NCI-H446 treated with DMSO at 0.1 percent for 48 hours (cell line): ENCODE measurements around the gene LRFN4.

Experiments used
- DNase-seq: peaks from one replicate; lab custom pipeline; 2025; lab: John Stamatoyannopoulos, UW

Gene LRFN4

DNA sequence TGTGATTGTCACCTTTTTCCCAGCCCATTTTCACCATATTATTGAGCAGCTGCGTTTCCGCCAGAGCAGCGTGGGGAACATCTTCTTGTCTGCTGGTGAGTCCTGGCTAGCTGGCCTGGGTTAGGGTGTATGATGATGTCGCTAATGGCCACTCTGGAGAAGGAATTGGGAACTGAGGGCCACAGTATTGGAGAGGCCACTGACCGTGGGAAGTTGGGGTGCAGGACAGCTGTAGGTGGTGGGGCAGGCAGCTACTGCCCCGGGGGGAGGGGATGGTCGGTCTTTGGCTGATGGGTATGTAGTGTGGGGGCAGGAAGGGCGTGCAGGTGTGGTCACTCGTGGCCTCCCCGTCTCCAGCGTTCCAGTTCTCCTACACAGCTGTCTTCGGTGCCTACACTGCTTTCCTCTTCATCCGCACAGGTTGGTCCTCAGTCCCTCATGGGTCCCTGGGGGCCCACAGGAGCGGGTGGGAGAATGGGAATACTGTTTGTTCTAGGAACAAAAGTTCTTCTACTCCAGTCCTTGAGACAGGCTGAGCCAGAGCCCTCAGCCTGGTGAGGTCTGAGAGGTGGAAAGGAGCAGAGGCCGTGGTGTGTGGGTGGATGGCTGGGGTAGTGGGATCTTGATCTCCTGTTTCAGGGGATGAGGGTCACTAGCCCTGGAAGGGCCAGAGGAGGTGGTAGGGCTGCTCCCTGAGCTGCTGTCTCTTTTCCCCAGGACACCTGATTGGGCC lies 11.6 kb upstream of the LRFN4 start:
- DNase-seq = no peak

DNA sequence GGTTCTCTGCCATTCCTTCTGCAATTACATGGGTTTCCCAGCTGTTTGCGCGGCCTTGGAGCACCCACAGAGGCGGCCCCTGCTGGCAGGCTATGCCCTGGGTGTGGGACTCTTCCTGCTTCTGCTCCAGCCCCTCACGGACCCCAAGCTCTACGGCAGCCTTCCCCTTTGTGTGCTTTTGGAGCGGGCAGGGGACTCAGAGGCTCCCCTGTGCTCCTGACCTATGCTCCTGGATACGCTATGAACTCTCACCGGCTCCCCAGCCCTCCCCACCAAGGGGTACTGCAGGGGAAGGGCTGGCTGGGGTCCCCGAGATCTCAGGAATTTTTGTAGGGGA lies 11.0 kb upstream of the LRFN4 start:
- DNase-seq = no peak

DNA sequence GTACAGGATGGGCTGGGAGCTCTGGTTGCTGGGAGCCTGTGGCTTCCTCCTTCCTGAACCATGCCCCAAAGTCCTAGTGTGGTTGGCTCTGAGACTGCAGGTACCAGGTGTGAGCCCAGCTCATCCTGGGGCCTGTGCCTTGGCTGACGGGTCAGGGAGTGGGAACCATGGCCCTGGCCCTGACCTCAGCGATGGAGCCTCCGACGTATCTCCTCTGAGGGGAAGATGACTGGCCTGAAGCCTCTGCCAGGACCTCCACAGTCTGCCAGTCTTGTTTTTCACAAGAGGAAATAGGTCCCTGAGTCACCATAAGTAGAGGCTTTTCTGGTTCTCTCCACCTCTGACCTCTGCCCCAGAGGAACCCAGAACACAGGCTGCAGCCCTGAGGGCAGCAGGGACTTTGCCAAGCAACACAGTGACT lies 10.2 kb upstream of the LRFN4 start:
- no peak for DNase-seq

DNA sequence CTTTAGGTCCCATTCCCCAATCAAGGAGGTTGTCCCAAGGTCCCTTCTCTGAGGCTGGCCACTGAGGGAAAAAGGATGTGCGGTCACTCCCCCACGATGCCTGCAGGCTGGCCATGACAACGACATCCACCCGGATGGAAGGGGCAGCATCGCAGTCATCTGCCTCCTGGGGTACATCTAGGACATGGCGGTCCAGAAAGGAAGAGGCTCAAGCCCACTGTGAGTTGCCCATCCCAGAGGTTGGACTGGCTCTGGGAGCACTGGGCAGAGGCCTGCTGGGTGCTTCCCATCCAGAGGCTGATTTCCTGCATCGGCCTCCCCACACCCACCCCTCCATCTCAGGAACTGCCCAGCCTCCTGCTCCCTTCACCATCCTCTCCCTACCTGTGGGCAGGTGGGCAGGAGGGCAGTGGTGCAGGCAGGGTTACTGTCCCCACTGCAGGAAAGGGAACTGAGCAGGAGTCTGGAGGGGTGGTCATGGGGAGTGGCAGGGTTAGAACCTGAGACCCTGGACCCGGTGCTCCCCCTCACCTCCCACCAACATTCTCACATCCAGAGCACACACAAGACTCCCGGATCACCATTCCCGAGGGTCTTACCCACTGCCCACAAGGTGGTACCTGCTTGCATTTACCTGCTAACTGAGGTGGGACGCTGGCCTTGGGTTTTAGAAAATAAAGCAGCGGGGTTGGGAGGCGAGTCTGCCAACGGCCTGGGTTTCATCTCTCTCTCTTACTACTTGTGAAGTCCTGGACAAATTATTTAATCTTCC lies 9.2 kb upstream of the LRFN4 start:
- no peak for DNase-seq

DNA sequence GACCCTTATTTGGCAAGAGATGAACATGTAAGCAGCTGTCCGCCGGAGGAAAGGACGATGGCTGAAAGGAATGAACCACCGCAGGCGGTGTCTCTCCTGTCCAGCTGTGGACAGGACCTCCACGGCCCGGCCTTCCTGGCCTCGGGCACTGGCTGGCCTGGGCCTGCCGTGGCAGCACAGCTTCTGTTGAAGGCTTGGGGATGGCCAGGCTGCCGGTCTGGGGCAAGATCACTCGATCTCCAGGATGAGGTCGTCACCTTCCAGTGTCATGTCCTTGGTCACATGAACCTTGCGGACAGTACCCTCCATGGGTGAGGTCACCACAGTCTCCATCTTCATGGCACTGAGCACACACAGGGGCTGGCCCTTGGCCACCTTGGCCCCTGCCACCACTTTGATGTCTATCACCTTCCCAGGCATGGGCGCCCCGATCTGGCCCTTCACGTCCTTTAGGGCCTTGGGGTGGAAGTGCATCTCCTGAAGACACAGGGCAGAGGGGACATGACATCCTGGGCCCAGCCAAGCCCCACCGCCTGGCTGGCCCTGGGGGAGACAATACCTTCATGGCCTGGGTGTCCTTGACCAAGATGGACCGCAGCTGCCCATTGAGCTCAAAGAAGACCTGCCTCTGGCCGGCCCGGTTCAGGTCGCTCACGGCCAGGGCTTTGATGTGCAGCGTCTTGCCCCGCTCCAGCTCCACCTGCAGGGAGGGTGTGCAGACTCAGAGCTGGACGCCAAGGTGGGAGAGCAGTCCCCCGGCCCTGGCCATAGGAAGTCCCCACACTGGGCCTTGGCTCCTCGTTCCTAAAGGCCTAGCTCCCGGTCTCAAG lies 8.0 kb upstream of the LRFN4 start:
- no peak for DNase-seq

DNA sequence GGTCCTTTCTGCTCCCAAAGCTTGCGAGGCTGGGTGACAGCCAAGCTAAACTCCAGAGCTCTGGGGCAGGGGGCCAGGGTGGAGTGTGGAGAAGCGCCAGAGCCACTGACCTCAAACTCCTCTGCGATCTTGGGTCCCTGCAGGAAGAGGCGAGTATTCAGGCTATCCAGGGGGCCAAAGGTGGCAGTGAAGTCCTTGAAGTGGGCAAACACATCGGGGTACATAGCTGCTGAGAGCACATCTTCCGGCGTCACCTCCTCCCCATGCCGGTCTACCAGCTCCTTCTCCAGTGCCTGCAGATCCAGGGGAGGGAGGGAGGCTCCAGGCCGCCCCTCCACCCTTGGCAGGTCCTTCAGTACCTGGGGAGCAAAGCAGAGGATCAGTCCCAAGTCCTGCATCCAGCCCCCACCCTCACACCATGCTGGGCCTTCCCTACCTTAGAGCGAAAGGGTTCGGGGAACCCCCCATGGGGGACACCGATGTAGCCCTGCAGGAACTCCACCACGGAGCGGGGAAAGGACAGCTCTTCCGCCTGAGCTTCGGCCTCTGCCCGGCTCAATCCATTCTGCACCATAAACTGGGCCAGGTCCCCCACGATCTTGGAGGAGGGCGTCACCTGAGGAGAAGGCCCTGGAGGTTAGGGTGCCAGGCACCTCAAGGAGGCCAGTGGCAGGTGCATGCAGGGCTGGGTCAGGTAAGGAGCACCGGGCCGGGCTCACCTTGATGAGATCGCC lies 7.2 kb upstream of the LRFN4 start:
- no peak for DNase-seq

DNA sequence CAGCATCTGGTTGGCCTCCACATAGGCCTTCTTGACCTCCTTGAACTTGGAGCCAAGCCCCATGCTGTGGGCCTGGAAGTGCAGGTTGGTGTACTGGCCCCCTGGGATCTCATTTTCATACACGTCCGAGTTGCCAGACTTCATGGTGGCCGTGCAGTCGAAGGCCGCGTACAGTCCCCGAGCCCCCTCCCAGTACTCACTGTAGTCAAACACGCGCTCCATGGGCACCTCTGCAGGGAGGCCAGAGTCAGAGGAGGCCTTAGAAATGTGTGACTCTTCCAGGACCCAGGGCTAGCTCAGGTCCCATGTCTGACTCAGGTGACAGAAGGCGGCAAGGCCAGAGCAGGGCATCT lies 6.7 kb upstream of the LRFN4 start:
- DNase-seq = no peak

DNA sequence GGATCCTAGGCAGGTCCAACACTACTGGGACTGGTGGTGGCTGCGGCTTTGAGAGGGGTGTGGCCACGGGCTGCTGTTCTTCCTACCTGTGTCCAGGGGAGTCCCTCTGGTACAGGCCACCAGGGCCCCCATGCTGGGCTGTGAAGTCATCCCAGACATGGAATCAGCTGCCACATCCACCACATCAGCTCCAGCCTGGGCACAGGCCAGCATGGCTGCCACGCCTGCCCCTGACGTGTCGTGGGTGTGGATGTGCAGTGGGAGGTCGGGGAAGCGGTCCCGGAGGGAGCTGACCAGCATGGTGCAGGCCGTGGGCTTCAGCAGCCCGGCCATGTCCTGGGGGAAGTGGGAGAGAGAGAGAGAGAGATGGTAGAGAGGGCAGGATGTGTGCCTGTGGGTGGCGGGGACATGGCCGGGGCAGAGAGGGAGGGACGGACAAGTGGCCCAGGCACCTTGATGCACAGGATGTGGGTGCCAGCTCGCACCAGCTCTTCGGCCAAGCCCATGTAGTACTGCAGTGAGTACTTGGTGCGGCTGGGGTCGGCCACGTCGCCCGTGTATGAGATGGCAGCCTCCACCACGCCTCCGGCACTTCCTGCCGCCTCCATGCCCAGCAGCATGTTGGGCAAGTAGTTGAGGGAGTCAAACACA lies 6.2 kb upstream of the LRFN4 start:
- DNase-seq = no peak

DNA sequence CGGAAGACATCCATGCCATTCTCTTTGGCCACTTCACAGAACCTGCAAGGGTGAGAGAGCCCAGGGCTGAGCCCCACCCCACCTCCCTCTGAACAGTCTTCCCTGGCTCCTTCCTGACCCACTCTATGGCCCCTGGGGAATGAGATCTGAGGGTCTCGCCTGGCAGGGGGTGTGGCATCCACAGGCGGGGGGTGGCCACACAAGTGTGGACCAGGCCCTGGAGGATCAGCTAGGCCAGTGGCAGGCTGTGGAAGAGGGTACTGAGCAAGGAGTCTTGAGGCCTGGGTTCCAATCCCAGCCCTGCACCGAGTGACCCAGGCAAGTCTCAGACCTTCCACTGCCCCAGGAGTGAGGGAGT lies 5.6 kb upstream of the LRFN4 start:
- no peak for DNase-seq

DNA sequence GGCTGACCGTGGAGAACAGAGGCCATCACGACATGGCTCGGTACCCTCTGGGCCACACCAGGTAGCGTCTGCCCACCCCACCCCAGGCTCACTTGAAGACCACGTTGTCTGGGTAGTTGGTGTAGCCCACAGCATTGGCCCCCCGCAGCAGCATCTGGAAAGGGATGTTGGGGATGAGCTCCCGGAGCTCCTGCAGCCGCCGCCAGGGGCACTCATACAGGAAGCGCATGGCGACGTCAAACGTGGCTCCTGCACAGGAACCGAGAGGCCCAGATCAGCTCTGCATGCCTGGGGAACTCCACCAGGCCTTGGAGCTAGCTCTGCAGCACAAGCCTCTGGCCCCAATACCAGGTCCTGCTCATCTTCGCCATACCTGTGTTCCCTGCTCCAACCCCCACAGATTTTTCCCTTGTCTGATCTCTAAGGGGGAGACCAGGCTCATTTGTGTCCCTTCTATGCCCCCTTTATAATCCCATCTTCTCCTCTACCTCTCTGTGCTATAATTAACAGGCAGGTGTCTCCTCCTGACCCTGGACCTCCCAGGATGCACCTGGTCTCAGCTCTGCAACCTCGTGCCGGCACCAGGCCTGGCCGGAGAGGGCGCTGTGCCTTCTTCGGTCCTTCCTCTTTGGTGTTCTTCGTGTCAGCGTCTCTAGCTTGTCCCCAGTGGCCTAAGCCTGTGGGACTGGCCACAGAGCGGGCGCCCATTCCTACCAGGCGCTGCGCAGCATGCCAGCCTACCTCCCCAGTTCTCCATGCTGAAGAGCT lies 5.0 kb upstream of the LRFN4 start:
- DNase-seq = no peak

DNA sequence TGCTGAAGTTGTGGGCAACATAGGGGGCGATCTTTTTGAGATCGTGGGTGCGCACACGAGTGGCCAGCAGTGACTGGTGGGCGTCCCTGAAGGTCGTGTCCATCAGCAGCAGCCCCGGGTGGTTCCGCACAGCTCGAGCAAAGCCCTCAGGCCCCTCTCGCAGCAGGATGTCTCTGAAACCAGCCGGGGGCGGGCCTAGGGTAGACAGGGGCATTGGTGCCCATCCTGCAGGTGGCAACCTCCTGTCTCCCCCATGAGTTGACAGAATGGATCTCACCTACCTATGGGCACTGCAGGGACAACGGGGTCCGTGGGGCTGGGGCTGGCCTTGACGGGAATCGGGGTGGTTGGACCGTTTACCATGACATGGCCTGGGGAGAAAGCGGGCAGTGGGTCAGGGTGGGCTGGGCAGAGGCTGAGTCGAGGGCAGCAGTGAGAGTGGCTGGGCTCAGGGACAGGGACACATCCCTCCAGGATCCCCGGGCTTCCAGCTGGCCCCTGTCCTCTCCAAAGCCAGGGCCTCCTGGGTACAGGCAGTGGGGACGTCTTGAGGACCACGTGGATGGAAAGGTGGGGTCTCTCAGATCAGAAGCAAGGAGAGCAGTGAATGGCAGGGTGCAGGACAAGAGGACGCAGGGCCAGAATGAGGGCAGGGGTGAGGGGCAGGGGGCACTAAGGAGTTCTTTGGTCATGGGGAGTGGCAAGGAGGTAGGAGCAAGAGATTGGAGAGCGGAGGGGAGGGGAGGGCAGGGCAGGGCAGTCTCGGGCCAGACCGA lies 4.2 kb upstream of the LRFN4 start:
- DNase-seq = no peak

DNA sequence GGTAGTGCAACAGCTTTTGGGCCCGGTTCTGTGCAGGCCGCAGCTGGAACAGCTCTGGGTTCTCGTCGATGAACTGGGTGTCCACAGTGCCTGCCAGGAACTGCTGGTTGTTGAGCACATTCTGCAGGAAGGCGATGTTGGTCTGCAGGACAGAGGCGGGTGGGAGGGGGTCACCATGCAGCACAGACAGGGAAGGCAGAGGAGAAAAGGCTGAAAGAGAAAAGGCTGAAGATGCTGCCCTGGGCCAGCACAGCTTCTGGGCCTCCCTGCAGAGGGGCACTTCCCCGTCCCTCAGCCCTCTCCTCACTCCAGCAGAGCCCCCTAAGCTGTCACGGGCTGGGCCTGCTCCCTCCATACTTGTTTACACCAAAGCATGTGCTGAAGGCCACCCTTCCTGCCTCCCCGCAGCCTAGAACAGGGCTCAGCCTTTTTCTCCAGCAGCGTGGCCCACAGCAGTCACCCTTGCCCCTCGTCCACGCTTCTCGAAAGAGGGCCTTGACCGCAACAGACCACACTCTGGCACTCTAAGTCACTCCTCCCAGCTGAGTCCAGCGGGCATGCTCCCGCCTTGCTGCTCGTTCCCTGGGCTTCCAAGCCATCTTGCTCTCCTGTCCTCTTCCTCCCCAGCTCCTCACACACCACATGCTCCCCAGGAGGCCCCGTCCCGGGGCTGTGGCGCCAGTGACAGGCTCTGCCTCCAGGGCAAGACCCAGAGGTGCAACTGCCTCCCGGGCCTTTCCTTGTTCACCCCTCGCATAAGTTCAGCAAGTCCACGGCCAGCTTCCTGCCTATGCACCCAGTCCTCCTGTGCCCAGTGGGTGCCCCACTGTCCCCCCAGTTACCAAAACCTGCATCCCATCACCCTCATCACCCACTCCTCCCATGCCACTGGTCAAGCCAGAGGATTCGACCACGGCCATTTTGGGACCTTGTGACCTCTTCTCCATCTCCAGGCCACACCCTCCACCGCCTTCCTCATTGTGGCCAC lies 3.3 kb upstream of the LRFN4 start:
- DNase-seq = no peak

DNA sequence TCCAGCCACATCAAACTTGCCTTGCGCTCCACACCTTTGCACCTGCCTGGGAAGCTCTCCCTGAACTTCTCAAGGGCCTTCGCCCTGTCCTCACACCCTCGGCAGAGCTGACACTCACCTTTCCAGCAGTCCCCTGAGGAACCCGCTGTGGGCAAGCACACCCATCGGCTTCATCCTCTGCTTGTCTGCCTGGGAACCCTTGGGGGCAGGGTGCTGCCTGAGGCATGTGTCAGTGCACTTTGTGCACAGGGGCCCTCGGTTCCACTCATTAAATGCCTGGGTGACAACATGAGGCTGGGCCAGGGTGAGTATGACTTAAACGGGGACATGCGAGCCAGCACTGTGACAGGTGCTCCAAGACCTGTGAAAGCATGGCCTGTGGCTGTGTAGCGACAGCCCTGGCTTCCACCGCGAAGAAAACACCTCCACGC lies 2.6 kb upstream of the LRFN4 start:
- DNase-seq = no peak

DNA sequence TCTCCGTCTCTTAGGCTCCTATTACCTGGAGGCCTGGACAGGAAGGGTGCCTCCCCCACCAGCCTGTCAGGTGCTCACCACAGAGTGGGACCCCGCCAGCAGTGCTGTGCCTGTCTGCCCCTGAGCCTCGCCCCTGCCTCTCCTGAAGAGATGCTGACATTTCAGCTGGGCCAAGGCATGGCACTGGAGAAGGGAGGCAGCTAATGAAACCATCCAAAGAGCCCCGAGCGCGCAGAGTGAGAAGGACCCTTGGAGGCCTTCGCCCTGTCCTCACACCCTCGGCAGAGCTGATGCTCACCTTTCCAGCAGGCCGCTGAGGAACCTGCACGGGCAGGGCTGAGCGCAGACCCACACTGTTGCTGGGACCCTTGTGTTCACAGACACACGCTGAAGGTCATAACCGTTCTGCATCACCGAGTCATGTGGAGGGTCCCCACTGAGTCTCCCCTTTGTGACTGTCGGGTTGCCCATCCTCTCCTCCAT lies 2.1 kb upstream of the LRFN4 start:
- DNase-seq = no peak

DNA sequence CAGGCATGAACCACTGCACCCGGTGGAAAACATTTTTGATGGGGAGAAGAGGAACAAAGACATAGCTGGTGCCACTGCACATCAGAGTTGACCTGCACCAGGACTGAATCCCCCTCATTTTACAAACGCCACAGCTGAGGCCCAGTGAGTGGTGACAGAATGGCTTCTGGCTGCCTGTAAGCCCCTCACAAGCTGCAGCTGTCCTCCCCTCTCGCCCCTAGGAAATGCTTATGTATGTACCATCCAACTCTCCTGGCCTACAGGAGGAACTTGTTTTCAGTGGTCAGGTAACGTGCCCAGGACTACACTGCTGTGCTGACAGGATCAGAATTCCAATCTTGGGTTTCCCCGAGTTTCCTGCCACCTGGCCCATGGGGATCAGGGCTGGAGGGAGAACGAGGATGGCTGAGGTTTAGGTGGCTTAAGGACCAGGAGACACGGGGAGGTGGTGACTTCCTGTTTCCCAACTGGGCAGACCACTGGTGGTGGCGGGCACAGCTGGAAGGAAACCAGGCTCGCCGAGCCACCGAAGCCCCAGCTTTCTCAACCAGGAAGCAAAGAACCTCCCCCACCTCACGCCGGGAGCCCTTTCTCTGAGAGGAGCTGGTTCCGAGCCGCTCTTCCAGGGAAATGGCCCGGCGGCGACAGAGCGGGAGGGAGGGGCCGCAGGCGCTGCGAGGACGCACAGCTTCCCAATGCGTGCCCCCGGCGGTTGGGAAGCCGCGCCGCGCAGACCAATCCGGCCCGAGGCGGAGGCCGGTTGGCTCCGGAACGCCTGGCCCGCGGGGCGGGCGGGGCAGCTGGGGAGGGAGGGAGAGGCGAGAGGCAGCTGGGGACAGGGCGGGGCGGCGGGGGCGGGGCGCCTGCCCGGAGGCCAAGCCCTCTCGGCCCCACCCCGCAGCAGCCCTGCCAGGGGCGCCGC lies 1.0 kb upstream of the LRFN4 start:
- peak; percentile 72 for DNase-seq

DNA sequence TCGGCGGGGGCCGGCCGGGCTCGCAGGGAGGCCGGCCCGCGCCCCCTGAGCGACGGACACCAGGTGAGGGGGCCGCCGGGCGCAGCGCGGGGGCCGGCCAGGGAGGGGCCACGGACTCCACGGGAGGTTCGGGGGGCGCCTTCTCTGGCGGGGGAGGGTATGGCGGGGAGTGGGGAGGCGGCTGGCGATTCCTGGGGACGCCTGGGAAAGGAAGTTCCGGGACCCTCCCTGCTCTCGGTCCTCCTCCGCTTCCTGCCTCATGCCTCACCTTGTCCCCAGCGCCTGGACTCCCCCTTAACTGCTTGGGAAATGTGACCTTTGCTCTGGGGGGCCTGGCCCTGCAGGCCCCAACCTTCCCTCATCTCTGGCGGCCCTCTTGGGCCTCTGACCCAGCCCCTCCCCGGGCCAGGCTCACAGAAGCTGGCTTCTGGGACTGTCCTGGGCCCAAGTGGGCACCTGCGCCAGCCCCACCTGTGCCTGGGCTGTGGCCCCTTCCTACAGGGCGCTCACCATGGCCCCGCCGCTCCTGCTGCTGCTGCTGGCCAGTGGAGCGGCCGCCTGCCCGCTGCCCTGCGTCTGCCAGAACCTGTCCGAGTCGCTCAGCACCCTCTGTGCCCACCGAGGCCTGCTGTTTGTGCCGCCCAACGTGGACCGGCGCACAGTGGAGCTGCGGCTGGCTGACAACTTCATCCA lies 516 bp downstream of the LRFN4 start:
- DNase-seq = no peak

DNA sequence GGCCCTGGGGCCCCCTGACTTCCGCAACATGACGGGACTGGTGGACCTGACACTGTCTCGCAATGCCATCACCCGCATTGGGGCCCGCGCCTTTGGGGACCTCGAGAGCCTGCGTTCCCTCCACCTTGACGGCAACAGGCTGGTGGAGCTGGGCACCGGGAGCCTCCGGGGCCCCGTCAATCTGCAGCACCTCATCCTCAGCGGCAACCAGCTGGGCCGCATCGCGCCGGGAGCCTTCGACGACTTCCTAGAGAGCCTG lies 992 bp downstream of the LRFN4 start:
- DNase-seq = no peak
